ENCODE data around the gene HAP1.

DNA sequence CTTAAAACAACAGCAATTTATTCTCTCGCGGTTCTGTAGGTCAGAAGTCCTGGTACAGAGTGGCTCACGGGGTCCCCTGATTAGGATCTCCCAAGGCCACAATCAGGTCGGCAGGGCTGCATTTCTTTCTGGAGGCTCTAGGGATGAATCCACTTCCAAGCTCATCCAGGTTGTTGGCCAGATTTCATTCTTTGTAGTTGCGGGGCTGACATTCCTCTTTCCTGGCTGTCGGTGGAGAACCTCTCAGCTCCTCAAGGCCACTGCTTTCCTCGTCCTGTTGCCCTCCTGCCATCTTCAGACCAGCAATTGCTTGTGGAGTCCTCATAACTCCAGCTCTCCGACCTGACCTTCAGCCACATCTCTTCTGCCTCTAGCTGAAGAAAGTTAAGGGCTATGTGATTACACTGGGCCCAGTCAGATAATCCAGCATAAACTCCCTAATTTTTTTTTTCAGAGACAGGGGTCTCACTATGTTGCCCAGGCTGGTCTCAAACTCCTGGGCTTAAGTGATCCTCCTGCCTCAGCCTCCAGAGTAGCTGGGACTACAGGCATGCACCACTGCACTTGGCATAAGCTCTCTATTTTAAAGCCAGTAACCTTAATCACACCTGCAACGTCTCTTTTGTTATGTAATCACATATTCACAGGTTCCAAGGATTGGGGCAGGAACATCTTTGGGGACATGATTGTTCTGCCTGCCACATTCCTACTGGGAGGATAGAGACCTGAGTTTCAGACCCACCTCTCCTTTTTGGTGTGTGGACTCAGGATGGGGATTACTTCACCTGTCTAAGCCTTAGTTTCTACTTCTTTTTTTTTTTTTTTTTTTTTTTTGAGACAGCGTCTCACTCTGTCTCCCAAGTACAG lies 26.4 kb downstream of the HAP1 start:
- no peak for TF ChIP-seq EZH2 (IDR thresholded peaks at IDR 0.05)
- TF ChIP-seq, protein P1, sequence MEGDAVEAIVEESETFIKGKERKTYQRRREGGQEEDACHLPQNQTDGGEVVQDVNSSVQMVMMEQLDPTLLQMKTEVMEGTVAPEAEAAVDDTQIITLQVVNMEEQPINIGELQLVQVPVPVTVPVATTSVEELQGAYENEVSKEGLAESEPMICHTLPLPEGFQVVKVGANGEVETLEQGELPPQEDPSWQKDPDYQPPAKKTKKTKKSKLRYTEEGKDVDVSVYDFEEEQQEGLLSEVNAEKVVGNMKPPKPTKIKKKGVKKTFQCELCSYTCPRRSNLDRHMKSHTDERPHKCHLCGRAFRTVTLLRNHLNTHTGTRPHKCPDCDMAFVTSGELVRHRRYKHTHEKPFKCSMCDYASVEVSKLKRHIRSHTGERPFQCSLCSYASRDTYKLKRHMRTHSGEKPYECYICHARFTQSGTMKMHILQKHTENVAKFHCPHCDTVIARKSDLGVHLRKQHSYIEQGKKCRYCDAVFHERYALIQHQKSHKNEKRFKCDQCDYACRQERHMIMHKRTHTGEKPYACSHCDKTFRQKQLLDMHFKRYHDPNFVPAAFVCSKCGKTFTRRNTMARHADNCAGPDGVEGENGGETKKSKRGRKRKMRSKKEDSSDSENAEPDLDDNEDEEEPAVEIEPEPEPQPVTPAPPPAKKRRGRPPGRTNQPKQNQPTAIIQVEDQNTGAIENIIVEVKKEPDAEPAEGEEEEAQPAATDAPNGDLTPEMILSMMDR (IDR thresholded peaks at IDR 0.05) = no peak
